Spleen (tissue), 11 donors: ENCODE data around the gene C16orf92. TPM values are rescaled to one million over a fixed set of nuclear protein-coding genes. Genes with fewer than 3 reads are reported as not detected.

Source experiments
- DNase-seq: peaks from one replicate; pipeline ENCODE4 v3.0.0-alpha.2; 2020
- H3K27ac ChIP-seq, 8 donors: fragments of 200-600 bp; sonication (generic) in 7 of 8; 1 replicate in 4 of 8; 2 replicates in 4 of 8; pipeline versions ENCODE4 v1.5.0 to v1.8.0; 2016 to 2021; ENCODE audit warnings: inconsistent platforms in 4 of 8, mild to moderate bottlenecking in 4 of 8, moderate library complexity in 1 of 8
- H3K27me3 ChIP-seq, 7 donors: fragments of 200-600 bp; sonication (generic) in 6 of 7; replicated peaks in 1 of 7; 1 replicate in 4 of 7; 2 replicates in 3 of 7; pipeline versions ENCODE4 v1.5.0 to v1.8.0; 2016 to 2021; ENCODE audit warnings: inconsistent platforms in 3 of 7, mild to moderate bottlenecking in 1 of 7
- H3K36me3 ChIP-seq, 6 donors: fragments of 200-600 bp; sonication (generic) in 5 of 6; 1 replicate in 4 of 6; 2 replicates in 2 of 6; pipeline versions ENCODE4 v1.5.0 to v1.8.0; 2016 to 2021; ENCODE audit warnings: inconsistent platforms in 2 of 6
- H3K4me1 ChIP-seq, 6 donors: fragments of 200-600 bp; sonication (generic) in 5 of 6; 1 replicate in 3 of 6; 2 replicates in 3 of 6; pipeline versions ENCODE4 v1.5.0 to v1.8.0; 2016 to 2021; ENCODE audit warnings: inconsistent platforms in 3 of 6
- H3K4me3 ChIP-seq, 8 donors: fragments of 200-600 bp; sonication (generic) in 7 of 8; 1 replicate in 4 of 8; 2 replicates in 4 of 8; pipeline versions ENCODE4 v1.5.0 to v1.8.0; 2016 to 2021; ENCODE audit warnings: inconsistent platforms in 4 of 8, mild to moderate bottlenecking in 4 of 8, moderate library complexity in 2 of 8
- H3K9me3 ChIP-seq, 8 donors: fragments of 200-600 bp; sonication (generic) in 7 of 8; 1 replicate in 4 of 8; 2 replicates in 4 of 8; pipeline versions ENCODE4 v1.5.0 to v1.8.0; 2016 to 2021; ENCODE audit warnings: inconsistent platforms in 4 of 8
- POLR2A ChIP-seq, 3 donors: fragments of 450-650 bp; IDR thresholded peaks; one replicate each; pipeline ENCODE4 v1.5.1; 2017; ENCODE audit warnings: antibody characterized with exemption in 3 of 3, mild to moderate bottlenecking in 1 of 3
- POLR2AphosphoS5 ChIP-seq, 3 donors: sonication (generic); formaldehyde crosslinking; IDR thresholded peaks; one replicate each; pipeline ENCODE4 v1.5.1; 2017; ENCODE audit warnings: antibody characterized with exemption in 3 of 3
- WGBS, 5 donors: extraction: QIAGEN DNeasy Blood & Tissue Kit in 3 of 5; methylation state at CpG; one replicate each; pipeline versions ENCODE4 v1.1.5 to v1.1.7; 2013 to 2018; 5-methylcytosine and 5-hydroxymethylcytosine counted together
- intact Hi-C: fragments of 100-400 bp; cut with DNase I; formaldehyde crosslinking; loops from one replicate; pipeline ENCODE4 v1.15.0; 2023; ENCODE audit warnings: low total_unique reads
- polyA plus RNA-seq, 3 donors: library from polyadenylated mRNA; stranded (reverse); fragments of 200-250 nt; gene quantifications; one replicate each; pipeline ENCODE4 v1.2.1, GENCODE V29; 2013
- total RNA-seq, 7 donors: library from RNA; depleted of rRNA in 3 of 7; stranded (reverse); fragments of >200 nt in 3 of 7; fragmentation: NEBNext Ultra II Directional in 4 of 7; extraction: Animal tissue kit (Norgen Biotek cat#: 25700) in 4 of 7; gene quantifications; one replicate each; pipeline versions ENCODE4 v1.1.0 to v1.2.1, GENCODE V29; 2016 to 2021
- TF ChIP-seq, protein P1 (sequence below), 11 experiments: fragments of 200-600 bp in 7 of 11; fragments of 450-650 bp in 4 of 11; sonication (generic) in 4 of 11; IDR thresholded peaks in 8 of 11; conservative IDR thresholded peaks in 3 of 11; 1 replicate in 7 of 11; 2 replicates in 4 of 11; pipeline versions ENCODE4 v1.4.0 to v1.8.0; 2016 to 2021; ENCODE audit warnings: antibody characterized with exemption in 11 of 11, inconsistent platforms in 4 of 11, mild to moderate bottlenecking in 1 of 11
- donor health status: healthy with polysubstance abuse.
- donor health status: DM: no; HTN: no; CAD: no; lungs with moderate emphysema.
- donor health status: DM: no; HTN: no; CAD: no.
- donor health status: Bipolar disorder and iron deficiency.
- donor health status: healthy.
- donor health status: DM: no; HTN: no; CAD: no.
- donor health status: DM: yes; HTN: yes; CAD: no.

Gene C16orf92
- total and polyA plus RNA-seq, 10 donors, result not detected

DNA sequence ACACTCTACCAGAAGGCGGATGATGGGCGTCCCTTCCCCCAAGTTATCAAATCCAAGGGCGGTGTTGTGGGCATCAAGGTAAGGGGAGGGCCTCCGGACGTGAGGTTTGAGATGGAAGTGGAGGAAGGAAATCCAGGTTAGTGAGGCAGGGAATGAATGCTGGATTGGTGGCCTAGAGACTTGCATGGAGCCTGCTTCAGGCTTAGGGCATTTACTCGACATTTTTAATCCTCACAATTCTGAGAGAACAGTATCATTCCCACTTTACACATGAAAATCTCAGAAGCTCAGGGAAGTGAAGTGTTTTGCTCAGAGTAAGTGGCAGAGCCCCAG, 44.6 kb downstream of the C16orf92 start:
- Histone ChIP-seq H3K36me3 (peaks cover 10 to 60% (median 57%) of the 10 kb centered on the region in 6 donors), H3K9me3 (no peaks in the 10 kb centered on the region), H3K4me1 (peaks cover 33 to 78% (median 62%) of the 10 kb centered on the region in 6 donors), H3K4me3 (peak overlapping the region in 6 of 8 donors; percentile 65 to 99 (median 90)), H3K27ac (peak overlapping the region in 7 of 8 donors; percentile 27 to 100 (median 98)), H3K27me3 (no peaks in the 10 kb centered on the region)
- intact Hi-C loops, result no loop called here
- 77 to 87% (median 81%) methylated on average over 6 of the region's 6 CpGs for WGBS, 5 donors
- TF ChIP-seq POLR2AphosphoS5 (IDR thresholded peaks at IDR 0.05) (no peak), POLR2A (IDR thresholded peaks at IDR 0.05) (no peak)
- TF ChIP-seq, protein P1, sequence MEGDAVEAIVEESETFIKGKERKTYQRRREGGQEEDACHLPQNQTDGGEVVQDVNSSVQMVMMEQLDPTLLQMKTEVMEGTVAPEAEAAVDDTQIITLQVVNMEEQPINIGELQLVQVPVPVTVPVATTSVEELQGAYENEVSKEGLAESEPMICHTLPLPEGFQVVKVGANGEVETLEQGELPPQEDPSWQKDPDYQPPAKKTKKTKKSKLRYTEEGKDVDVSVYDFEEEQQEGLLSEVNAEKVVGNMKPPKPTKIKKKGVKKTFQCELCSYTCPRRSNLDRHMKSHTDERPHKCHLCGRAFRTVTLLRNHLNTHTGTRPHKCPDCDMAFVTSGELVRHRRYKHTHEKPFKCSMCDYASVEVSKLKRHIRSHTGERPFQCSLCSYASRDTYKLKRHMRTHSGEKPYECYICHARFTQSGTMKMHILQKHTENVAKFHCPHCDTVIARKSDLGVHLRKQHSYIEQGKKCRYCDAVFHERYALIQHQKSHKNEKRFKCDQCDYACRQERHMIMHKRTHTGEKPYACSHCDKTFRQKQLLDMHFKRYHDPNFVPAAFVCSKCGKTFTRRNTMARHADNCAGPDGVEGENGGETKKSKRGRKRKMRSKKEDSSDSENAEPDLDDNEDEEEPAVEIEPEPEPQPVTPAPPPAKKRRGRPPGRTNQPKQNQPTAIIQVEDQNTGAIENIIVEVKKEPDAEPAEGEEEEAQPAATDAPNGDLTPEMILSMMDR (IDR thresholded peaks at IDR 0.05 in 8 of 11, conservative IDR thresholded peaks at IDR 0.05 in 3 of 11), result no peak
- DNase-seq, result no peak

DNA sequence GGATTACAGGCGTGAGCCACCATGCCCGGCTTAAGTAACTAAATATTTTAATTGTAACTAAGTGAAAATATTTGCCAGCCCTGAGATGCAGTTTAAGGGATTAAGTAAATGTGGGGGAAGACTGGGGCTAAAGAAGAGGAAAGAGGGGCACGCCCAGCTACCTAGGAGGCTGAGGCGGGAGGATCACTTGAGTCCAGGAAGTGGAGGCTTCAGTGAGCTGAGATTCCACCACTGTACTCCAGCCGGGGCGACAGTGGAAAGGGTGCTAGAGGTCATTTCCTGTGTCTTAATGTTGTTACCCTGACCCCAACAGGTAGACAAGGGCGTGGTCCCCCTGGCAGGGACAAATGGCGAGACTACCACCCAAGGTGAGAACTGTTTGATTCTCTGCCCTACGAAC, 45.3 kb downstream of the C16orf92 start:
- Histone ChIP-seq H3K4me3 (peak overlapping the region in 1 of 8 donors; percentile 0), H3K27ac (peak overlapping the region in 5 of 8 donors; percentile 17 to 100 (median 97)), H3K27me3 (no peaks in the 10 kb centered on the region), H3K4me1 (peaks cover 32 to 75% (median 57%) of the 10 kb centered on the region in 6 donors), H3K36me3 (peaks cover 10 to 68% (median 65%) of the 10 kb centered on the region in 6 donors), H3K9me3 (no peaks in the 10 kb centered on the region)
- TF ChIP-seq POLR2AphosphoS5 (IDR thresholded peaks at IDR 0.05), result no peak
- TF ChIP-seq, protein P1 (IDR thresholded peaks at IDR 0.05 in 8 of 11, conservative IDR thresholded peaks at IDR 0.05 in 3 of 11), result no peak
- TF ChIP-seq POLR2A (IDR thresholded peaks at IDR 0.05), result no peak
- DNase-seq, result no peak
- WGBS, 5 donors, result 71 to 86% (median 76%) methylated on average over 9 of the region's 9 CpGs
- intact Hi-C loops, result no loop called here

DNA sequence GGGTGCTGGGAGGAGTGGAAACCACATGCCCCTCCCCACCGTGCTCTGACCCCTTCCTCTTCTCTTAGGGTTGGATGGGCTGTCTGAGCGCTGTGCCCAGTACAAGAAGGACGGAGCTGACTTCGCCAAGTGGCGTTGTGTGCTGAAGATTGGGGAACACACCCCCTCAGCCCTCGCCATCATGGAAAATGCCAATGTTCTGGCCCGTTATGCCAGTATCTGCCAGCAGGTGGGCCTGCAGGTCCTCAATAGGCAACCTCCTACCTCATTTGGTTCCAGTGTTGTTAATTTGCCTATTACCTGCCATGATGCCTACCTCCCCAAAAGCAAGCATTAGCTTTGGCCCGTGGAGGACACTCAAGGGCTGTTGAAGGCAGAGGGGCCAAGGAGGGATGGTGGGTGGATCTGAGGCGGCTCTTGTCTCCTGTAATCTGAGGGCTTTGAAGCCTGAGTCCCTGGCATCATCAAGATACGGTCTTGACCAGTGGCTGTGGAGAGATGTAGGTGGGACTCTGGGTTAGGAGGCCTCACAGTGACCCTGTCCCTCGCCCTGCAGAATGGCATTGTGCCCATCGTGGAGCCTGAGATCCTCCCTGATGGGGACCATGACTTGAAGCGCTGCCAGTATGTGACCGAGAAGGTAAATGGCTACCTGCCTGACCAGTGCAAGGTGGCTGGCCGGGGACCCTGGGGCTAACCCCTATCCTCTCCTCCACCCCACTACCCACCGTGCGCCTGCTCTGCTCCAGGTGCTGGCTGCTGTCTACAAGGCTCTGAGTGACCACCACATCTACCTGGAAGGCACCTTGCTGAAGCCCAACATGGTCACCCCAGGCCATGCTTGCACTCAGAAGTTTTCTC, 46.0 kb downstream of the C16orf92 start:
- H3K27ac ChIP-seq, result peak overlapping the region in 6 of 8 donors; percentile 17 to 100 (median 79)
- peaks cover 25 to 68% (median 50%) of the 10 kb centered on the region in 6 donors for H3K4me1 ChIP-seq
- H3K4me3 ChIP-seq, result peak overlapping the region in 1 of 8 donors; percentile 0
- whole genome bisulfite sequencing, 5 donors, result 82 to 98% (median 84%) methylated on average over 9 to 17 of the region's 17 CpGs
- TF ChIP-seq POLR2AphosphoS5 (IDR thresholded peaks at IDR 0.05) (peak in 2 of 3 donors; percentile 8 to 41), POLR2A (IDR thresholded peaks at IDR 0.05) (no peak)
- TF ChIP-seq, protein P1 (IDR thresholded peaks at IDR 0.05 in 8 of 11, conservative IDR thresholded peaks at IDR 0.05 in 3 of 11), result peak in 10 of 11 experiments; percentile 16 to 62 (median 38)
- intact Hi-C loops, result no loop called here
- no peak for DNase-seq
- peaks cover 10 to 73% (median 68%) of the 10 kb centered on the region in 6 donors for H3K36me3 ChIP-seq
- H3K27me3 ChIP-seq, result no peaks in the 10 kb centered on the region
- H3K9me3 ChIP-seq, result no peaks in the 10 kb centered on the region
